HG03432 (cell line): ENCODE data around the gene SLC15A3.

Experiments used
- ATAC-seq: cut with Tn5 transposase; IDR thresholded peaks from one replicate; pipeline ENCODE4 v1.9.1; 2021; ENCODE audit warnings: mild to moderate bottlenecking, moderate library complexity; ENCODE audit not compliant: unreplicated experiment

The SLC15A3 gene

DNA sequence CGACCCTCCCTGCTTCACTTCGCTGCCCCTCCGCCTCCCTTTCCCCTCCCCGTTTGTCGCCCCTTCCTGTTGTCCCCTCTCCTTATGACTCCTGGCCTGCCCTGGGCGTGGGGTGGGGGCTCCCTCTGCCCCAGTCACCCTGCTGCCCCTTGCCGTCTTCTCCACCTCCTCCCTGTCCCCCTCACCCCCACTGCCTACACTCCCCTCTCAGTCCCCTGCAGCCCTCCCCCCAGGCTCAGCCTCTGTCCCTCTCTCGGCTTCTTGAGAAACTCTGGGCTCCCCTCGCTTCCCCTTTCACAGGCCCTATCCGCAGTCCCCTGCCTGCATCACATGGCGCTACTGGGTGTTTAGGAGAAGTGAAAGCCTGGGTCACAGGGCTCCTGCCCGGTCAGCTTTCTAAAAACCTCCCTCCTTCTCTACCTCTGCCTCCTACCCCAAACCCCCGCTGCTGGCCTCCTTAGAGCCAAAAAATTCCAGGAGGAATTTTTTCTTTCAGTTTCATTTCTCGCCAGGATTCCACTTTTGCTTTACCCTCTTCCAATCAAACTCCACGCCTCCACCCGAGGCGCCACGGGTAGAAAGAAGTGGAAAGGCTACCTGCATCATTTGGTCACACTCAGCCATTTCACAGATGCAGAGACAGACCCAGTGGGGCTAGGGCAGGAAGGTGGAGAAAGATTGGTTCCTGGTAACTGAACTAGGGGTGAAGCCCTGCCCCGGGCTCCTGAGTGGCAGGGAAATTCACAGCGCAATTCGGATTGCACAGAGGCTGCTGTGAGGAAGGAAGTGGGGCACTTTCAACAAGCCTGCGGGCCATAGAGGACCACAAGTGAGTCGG is at the start of gene SLC15A3:
Gene SLC15A3 (minus strand): TSS at position 273 of the 838 bp plus-strand sequence. CDS start 625 bp downstream, outside the sequence.
- ATAC-seq: peak; percentile 77

DNA sequence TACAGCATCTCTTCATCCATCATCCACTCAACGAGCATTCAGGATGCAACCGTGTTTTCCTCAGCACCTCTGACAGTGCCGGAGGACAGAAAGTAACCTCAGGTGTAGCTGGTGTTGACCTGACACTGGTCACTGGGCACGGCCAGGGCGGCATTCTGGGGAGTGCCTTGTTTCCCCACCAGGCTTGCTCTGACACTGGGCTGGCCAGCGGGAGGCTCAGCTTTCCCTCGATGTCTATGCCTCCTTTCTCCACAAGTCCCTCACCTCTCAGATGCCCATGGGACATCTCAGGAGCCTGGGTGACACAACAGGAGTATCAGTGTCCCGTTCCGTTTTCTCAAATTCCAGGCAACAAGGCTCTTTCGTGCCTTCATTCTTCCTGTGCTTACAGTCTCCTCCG is 48.5 kb upstream of the SLC15A3 start:
- no peak for ATAC-seq

DNA sequence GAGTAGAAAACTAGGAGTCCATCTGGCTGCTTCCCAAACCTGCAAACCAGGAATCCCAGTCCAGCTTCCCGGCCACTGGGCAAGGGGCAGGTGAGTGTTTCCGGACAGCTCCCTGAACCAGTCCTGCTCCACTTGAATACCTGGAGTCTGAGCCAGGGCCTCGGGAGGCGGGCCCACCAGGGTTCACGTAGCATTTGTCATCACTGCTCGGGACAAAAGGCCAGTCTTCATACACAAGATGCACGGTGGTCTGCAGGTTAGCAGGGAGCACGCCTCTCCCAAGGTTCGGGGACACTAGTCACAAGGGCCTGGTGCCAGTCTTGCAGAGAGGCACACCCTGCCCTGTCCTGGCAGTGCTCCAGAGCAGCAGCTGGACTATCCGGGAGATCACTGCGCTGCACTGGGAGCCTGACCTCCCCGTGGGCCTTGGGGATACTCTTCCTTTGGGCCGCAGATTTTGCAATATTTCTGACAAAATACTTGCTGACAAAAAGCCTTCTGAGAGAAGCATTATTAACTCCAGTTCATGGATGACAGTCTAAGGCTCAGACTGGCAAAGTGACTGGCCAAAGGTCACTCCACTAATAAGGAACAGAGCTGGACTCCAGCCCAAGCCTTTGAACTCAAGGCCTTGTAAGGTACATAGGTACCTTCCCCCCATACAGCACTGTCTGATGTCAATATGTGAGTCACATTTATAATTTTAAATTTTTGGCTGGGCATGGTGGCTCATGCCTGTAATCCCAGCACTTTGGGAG is 44.6 kb upstream of the SLC15A3 start:
- no peak for ATAC-seq

DNA sequence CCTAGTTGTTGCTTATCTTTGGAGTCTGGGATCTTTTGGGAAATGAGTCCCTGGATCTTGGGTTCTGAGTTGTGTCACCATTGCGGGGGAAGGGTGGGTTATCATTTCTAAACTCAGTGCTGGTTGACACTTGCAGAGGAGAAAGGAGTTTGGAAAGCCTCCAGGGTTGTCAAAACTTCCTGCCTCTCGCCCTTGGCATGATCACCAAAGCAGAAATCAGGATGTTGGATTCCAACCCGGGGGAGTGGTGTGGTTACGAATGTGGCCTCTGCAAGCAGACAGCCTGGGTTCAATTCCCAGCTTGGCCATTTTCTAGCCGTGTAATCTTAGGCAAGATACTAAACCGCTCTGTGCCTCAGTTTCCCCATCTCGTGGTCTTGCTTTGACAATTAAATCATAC is 43.8 kb upstream of the SLC15A3 start:
- no peak for ATAC-seq

DNA sequence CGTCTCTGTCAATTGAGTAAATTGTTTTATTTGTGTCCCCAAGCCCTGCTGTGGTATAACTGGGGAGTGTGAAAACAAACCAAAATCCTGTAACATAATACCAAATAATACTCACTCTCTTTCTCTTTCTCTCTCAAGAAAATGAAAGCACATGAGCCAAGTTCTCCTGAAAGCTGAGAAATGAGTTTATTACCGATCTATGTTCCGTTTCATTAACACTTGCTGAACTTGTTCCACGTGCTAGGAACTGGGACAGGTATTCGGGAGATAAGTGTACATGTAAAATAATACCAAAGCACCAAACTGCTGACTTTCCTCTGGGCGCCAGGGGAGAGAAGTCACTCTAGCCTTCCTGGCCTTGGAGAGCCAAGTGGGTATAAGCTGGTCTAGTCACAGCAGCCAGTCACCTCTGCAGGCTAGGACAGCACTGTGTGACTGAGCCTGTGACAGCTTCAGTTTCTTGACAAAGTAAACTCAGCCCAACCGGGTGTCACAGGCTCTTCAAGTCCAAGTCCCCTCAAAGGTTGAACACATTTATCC is 42.6 kb upstream of the SLC15A3 start:
- ATAC-seq: no peak

DNA sequence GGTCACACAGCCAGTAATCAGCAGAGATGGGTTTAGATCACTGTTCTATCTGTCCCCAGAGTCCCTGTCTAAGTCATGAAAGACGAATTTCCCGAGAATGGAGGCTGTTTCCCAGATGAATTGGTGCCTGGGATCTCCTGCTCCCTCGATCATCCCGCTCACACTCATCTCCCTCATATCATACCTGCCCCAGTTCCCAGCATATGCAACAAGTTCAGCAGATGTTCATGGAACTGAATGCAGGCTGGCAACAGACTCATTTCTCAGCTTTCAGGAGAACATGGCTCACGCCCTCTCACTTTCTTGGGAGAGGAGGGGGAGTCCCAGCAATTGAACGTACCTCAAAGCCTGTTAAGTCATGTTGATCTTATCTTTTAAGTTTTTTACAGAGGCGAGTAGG is 41.6 kb upstream of the SLC15A3 start:
- no peak for ATAC-seq

DNA sequence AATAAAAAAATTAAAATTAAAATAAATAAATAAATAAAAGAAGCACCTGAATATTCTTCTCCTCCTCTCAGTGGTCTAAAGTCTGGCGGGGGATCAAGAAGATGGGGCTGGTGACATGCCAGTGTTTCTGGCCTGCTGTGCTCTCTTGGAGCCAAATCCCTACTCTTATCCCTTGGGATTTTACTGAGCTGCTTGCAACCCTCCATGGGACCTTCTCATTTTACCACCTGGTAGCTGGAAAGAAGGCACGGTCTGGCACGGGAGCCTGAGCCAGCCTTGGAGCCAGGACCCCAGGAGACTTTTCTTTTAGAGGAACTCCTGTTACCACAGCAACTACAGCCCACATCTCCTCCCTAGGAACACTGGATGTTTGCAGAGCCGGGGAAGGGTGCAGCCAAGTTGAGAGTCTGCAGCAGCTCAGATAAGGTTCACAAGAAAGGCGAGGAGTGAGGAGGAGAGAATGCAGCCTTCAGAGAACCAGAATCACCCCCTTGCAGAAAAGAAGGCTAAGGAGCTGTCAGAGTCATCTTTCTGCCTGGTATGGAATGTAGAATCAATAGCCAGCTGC is 41.0 kb upstream of the SLC15A3 start:
- ATAC-seq: no peak

DNA sequence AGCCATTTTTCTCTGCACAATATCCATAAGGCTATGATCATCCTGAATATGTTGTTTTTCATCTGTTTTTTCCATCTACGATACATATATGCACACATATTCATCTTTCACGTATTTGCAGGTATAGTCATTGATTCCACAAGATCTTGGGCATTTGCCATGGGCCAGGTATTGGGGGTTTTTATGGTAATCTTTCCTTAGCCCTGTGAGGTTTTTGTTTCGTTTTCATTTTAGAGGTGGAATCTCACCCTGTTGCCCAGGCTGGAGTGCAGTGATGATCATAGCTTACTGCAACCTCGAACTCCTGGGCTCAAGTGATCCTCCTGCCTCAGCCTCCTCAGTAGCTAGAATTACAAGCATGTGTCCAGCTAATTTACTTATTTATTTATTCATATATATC is 39.5 kb upstream of the SLC15A3 start:
- ATAC-seq: no peak

DNA sequence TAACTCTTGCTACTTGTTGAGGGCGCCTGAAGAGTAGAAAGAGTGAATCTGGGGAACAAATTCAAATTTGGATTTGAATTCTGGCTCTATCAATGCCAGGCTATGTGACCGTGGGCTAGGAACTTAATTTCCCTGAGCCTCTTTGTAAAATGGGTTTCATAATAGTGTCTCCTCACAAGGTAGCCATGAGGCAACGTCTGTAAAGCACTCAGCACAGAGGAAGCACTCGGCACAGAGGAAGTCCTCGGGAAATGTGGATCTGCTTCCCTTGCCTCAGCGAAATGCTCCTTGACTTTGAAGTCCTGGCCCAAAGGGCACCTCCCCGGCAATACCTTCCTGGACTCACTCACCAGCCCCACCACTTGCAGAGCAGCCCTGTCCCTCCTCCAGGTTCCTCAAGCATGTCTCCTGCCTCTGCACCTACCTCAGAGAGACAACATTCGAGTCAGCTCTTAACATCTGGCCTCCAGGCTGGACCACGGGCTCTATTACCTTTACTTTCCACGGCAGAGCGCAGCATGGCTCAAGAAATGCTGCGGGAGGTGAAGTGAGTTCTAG is 37.2 kb upstream of the SLC15A3 start:
- peak; percentile 54 for ATAC-seq

DNA sequence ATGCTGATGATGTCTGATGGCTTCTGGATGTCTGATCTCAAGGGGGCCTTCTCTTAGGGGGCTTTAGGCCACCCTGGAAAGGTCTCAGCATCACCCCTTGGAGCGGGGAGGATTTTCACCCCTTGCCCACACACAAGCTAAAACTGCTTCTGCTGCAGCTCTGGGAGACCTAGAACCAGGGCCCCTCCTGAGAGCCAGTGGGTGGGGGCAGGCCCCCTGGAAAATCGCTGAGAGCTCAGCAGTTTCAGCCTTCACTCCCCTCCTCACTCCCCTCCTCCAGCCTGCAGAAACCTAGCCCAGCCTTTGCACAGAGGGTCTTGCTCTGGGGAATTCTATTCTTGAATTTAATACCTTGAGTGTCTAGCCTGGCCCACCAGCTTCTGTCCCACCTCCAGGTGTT is 36.7 kb upstream of the SLC15A3 start:
- no peak for ATAC-seq

DNA sequence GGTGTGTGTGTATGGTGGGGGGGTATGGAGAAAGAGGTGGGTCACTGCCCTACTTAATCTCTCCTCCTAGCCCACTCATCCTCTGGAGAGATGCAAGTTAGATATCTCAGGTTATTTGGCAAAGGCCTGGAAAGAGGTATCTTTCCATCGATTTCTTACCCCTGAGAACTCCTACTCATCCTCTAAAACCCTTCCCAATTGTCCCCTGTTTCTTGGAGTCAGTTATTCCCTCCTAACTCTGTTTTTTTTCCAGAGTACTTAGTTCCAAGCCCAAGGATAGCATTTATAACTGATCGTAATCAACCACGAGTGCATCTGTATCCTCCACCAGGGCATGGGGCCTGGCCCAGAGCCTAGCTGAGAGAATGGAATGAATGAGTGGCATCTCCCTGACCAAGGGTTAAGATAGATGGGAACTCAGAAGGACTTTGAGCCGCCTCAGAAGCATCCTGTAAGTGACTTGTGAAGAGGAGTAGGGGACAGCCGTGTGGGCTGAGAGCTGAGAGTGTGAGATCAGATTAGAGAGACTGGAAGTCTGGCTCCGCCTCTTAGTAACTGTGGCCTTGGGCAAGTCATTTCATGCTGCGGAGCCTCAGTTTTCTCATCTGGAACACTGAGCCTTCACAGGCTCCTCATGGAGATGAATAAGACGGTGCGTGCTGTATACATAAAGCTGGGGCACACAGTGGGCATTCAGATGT is 35.8 kb upstream of the SLC15A3 start:
- no peak for ATAC-seq

DNA sequence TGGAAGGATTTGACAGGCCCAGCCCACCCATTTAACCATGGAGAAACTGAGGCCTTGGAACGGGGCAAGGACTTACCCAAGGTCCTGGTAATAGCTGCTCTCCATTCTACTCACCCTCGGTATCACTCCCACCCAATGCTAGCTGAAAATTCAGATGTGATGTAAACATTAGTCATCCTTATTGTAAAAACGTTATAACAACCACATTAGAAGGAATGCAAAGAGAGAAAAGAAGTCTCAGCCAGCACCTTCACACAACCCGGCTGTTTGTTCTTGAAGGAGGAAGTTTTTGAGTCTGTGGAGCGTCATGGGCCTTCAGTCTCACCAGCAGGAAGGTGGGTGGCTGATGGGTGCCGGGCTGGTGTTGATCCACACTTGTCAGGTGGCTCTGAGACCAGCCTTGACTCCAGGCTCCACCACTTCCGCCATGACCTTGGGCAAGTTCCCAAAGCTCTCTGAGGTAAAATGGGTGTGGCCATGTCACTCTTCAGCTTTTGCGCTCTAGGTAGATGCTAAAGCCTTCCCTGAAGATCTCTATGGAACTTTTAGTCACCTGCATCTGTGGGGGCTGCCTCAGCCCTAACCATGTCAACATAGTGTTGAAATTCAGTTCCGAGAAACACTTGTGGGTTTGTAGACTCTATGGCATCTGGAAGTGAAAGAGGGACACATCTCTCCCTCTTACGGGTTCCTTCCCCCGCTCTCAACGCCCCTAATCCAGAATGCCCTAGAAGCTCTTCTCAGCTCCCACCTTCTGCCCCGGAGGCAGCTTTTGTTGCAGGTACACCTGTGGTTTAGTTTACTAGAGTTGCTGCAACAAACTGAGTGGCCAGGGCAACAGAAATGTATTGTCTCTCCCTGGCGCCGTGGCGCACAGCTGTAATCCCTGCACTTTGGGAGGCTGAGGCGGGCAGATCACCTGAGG is 34.3 kb upstream of the SLC15A3 start:
- no peak for ATAC-seq

DNA sequence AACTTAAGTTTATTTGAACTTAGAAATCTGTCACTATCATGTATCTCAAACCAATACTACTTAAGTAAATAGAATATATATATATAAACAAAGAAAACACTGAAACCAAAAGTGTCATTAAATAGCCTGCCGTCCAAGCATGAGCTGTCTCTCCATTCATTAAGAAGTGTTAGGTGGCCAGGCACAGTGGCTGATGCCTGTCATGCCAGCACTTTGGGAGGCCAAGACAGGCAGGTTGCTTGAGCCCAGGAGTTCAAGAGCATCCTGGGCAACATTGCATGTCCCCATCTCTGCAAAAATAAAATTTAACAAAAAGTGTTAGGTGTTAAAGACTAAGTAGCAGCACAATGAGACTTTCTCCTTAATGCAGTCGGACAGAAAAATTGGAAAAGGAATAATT is 33.5 kb upstream of the SLC15A3 start:
- ATAC-seq: no peak

DNA sequence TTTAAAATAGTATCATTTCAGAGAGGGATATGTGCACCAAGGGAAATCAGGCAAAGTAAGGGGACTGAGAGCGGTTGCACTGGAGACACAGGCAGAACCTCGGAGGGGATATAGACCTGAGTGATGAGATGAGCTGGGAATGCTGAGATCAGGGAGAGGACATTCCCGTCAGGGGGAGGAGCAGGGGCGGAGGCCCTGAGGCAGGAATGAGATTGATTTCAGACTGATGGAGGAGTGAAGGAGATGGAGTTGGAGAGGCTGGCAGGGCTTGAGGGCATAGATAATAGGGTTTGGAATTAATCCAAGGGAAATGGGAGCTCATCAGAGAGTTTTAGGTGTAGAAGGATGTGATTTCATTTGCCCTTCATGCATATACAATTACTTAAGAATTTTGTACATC is 32.7 kb upstream of the SLC15A3 start:
- ATAC-seq: no peak

DNA sequence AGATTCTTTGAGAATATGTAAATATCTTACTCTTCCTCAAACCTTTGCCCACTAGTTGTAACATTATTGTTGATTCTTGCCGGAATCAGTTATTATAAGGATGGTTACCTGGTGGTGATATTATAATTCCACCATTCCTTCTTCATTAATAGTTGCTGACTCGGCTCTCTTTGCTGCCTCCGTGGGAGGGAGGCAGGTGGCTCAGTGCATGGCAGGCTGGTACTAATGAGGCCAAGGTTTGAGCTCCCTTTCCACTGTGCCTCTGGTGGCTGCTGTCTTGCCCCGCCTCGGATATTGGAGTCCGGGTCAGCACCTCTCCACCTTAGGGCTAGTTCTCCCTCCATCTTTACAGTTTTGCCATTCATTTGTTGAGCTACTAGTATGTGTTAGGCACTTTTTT is 32.2 kb upstream of the SLC15A3 start:
- ATAC-seq: no peak

DNA sequence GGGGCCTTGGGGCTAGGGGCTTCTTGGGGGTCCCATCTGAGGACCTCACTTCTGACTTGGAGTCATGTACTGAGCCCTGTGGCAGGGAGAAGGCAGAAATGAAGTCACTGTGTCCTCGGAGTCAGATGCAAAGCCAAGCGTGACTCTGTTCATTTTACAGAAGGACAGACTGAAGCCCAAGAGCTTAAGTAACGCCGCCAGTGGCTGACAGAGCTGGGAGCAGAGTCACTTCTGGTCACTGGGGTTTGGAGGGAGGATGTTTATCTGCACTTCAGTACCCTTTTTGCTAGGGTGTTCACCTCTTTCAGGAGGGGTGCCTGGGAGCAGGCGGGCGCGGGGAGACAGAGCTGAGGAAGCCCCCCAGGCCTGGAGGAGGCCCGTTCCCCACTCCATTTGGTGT is 30.2 kb upstream of the SLC15A3 start:
- no peak for ATAC-seq

DNA sequence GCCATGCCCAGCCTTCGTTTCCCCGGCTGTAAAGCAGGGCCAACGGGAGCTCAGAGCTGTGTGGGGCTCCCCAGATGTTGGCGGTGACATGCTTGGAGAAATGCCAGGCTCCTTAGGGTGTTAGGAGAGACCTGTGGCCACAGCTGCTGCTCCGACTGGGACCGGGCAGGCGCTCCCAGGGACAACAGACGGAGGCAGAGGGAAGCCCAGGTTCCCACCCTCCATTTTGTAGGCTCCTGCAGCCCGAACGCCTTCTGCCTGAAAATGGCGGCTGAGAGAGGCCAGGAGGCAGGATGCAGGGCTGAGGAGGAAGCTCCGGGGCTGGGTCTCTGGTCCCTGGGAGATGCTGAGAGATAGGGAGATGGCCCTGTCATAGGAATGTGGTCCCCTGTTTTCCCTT is 29.5 kb upstream of the SLC15A3 start:
- ATAC-seq: no peak

DNA sequence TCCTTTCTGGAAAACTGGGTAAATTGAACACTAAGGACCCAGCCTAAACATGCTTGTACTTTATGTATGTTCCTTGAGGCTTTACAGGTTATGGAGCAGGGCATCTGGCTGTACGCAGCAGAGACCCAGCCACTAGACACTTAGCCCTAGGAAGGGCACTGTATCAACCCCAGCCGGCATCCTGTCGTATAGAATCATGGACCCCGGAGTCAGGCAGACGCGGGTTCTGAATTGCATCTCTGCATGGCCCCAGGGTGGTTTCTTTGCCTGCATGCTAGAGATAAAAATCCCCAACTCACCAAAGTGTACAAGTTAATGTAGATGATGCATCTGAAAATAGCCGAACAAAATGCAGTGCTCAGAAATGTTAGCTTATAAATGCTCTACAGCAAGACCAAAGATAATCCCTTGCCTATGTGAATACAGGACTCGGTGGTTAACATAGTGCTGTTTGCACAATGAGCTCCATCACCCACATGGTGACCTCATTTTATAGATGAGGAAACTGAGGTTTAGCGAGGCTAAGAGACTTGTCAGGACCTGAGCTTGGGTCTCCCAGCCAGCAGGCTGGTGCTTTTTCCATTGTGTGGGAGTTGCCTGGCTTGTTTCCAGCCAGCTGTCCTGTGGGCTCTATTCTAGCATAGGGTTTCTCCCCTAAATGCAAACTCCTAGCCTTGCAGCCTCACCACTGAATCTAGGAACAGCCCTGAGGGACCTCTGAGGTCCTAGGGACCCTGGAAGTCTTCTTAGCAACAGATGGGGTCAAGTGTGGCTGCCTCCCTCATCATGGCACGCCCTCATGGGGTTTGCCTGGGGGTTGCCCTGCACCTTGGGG is 26.8 kb upstream of the SLC15A3 start:
- peak; percentile 51 for ATAC-seq

DNA sequence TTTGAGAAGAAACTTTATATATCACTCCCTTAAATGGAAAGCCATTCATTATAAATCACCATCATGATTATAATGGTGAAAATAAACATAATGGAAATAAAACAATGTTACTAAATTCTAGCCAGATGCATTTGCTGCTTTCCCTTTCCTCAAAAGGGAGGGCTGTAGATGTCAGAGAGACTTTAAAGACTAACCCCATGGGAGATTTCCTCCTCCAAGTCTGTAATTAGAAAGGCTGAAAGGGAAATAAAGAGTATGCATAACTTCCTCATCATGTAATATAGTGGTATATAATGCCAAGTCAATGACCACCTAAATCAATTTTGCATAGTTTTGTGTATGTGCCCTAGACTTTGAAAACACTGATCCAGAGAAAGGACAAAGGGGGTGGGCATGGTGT is 25.9 kb upstream of the SLC15A3 start:
- ATAC-seq: no peak
